Globus pallidus (tissue), 1 donor: ENCODE results near the gene BABAM2.

ENCODE experiments used
- DNase-seq: peaks from one replicate; pipeline ENCODE4 v3.0.0-alpha.2; 2015; ENCODE audit warnings: low spot score

BABAM2 gene

DNA sequence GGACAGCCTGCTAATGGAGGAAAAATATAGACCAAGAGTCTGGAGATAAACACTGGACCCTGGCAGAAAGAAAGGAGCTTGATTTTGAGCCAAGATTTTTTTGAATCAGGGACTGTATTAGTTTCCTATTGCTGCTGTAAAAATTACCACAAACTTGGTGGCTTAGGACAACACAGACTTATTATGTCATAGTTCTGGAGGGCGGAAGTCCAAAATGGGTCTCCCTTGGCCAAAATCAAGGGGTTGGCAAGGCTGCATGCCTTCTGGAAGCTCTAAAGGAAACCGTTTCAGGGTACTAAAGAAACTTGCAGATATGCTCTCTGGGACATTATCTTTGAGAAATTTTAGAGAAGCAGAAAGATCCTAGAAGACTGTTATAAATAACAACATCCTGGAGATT is 140.1 kb downstream of the BABAM2 start:
- no peak for DNase-seq

DNA sequence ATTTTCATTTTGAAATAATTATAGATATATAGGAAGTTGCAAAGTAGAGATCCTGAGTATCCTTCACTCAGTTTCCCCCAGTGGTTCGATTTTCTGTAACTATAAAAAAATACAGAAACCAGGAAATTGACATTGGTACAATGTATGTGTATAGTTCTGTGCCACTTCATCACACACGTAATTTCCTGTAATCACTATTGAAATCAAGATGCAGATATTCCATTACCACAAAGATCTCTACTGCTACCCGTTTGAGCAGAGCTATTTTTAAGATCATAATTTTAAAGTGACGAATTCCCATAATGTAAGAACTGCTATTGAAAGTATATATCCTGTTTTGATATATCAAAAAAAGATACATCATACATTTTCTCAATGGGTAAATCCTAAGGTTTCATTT is 142.3 kb downstream of the BABAM2 start:
- no peak for DNase-seq

- no peak for DNase-seq
Observed at GRCh38 chr2:28034696-28035095, 144.2 kb downstream of the BABAM2 start.

GRCh38 chr2:28035163-28035690 is 144.7 kb downstream of the BABAM2 start:
- no peak for DNase-seq

- no peak for DNase-seq
Observed at GRCh38 chr2:28035816-28036215, 145.3 kb downstream of the BABAM2 start.

GRCh38 chr2:28036307-28036706 is 145.8 kb downstream of the BABAM2 start:
- DNase-seq, result no peak

- DNase-seq, result no peak
Observed at GRCh38 chr2:28038722-28039121, 148.2 kb downstream of the BABAM2 start.

DNA sequence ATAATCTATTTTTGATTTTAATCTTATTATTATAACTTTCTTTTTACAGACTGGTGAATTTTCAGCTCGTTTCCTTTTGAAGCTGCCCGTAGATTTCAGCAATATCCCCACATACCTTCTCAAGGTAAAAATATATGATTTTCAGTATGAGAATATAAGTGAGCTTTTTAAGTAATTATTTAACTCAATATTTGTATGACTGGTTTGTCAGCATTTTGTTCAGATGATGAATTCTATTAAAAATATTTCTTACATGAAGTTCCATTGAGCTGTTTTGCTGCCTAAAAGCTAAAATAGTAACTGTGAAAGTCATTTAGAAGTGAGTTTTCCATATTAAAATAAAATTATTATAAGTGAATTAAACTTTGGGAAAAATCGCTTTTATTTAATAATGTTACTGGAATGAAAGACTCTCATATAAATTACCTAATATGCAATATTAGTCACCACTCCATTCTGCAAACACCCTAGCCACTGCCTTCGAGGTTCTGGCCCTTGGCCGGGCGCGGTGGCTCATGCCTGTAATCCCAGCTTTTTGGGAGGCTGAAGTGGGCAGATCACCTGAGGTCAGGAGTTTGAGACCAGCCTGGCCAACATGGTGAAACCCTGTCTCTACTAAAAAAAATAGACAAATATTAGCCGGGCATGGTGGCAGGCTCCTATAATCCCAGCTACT is 155.3 kb downstream of the BABAM2 start:
- DNase-seq, result no peak

- DNase-seq, result no peak
Observed at GRCh38 chr2:28046921-28047320, 156.4 kb downstream of the BABAM2 start.

DNA sequence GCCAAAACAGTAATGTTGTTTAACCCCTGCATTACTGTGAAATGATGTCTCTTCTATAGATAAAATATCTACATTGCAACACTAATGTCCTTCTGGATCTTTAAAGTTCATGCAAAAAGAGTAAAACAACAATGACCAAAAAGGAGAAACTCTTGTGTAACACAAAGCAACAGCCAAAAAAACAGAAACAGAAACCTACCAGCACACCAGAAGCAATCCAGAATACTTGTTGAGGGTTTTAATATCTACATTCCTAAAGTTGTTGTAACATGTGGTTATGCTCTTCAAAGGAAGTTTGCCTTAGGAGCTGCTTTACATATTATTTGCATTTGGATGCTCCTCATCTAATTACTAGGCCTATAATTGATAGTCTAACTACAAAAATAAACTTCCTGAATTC is 157.2 kb downstream of the BABAM2 start:
- DNase-seq, result no peak

GRCh38 chr2:28048341-28048740 is 157.8 kb downstream of the BABAM2 start:
- no peak for DNase-seq

- no peak for DNase-seq
Observed at GRCh38 chr2:28049416-28049815, 158.9 kb downstream of the BABAM2 start.

- DNase-seq, result no peak
Observed at GRCh38 chr2:28049899-28050298, 159.4 kb downstream of the BABAM2 start.

DNA sequence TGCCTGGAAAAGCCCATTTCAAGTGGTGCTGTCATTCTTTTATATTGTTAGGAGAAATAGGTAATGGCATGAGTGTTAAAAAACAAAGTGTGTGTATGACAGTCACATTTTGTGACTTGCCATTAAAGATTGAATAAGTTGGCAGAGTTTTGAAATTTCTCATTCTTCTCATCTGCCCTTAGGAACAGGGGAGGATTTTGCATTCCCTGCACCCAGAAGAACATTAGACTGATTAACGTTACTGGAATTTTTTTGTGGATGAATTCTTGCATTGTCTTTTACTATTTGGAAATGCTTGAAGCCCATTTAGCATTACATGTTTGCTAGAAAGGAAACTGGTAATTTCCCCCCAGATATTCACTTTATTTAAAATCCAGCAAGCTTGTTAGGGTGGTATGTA is 162.2 kb downstream of the BABAM2 start:
- no peak for DNase-seq

GRCh38 chr2:28053597-28053996 is 163.1 kb downstream of the BABAM2 start:
- DNase-seq, result no peak

DNA sequence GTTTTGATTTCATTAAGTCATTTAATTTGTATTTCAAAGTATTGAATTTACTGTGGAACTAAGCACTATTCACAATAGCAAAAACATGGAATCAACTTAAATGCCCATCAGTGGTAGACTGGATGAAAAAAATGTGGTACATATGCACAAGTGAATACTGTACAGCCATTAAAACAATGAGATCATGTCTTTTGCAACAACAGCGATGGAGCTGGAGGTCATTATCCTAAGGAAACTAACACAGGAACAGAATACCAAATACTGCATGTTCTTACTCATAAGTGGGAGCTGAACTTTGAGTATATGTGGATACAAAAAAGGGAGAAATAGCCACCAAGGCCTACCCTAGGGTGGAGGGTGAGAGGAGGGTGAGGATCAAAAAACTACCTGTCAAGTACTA is 164.4 kb downstream of the BABAM2 start:
- DNase-seq, result no peak

GRCh38 chr2:28055325-28055970 is 164.9 kb downstream of the BABAM2 start:
- DNase-seq, result no peak

- no peak for DNase-seq
Observed at GRCh38 chr2:28058791-28059190, 168.3 kb downstream of the BABAM2 start.

GRCh38 chr2:28062867-28063266 is 172.3 kb downstream of the BABAM2 start:
- no peak for DNase-seq

DNA sequence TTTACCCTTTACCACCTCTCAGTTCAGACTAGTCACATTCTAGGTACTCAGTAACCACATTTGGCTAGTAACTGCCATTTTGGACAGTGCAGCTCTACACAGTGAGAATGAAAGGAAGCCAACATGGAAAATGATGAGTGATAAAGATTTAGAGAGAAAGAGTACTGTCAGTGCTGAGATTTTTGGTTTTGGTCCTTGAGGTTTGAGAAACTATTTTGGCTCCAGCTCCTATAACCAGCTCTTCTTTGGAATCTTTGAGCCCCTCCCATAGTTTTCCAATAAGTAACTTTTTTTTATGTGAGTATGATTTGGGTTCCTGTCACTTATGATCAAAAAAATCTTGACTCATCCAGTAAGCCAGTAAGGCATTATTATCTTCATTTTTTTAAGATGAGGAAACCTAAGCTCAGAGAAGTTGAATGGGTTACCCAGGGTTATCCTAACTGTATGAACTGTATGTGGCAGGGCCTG is 173.0 kb downstream of the BABAM2 start:
- DNase-seq, result no peak

DNA sequence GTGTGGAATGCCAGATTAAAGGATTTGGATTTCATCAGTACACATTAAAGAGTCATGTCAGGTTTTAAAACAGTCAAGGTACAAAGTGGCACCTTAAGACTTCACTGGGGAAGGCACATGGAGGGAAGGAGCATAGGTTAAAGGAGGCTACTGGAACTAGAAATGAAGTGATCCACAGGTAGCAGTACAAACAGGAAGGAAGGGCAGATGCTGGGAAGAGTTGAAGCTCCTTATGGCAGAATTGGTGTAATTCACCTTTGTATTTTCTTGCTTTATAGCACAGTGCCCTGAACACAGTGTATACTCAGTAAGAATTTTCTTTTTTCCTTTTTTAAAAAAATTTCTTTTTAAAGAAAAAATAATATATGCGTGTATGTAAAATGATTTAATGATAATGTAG is 177.1 kb downstream of the BABAM2 start:
- no peak for DNase-seq

DNA sequence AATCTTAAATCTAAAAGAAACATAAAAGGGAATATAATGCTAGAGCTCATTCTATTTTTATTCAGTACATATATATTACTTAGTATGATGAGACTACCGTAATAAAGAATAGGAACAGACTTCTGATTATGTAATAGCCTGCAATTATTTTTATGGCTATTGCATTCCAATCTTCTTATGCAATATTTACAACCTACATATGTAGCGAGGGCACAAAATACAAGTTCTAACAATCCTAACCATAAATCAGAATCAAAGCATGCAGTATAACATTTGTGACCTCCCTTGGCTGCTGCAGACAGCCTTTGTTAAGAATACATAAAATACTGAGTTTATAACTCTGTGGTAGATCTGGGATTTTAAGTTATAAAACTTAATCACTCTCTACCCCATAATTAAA is 177.6 kb downstream of the BABAM2 start:
- no peak for DNase-seq

DNA sequence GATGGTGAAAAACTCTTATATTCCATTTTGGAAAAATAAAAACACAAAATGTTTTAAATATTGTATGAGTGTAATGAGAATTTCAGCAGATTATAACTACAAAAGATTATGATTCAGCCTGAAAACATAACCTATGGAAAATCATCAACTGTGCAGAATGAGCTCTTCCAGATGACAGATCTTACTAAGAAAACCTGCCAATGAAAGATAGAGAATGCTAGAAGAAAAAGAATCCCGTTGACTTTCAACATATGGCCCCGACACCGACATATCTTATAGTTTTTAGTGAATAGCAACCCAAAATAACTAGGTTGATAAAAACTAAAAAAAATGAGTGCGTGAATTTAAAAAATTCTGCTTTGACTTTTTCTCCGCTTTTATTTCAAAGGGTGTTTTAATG is 178.0 kb downstream of the BABAM2 start:
- no peak for DNase-seq

DNA sequence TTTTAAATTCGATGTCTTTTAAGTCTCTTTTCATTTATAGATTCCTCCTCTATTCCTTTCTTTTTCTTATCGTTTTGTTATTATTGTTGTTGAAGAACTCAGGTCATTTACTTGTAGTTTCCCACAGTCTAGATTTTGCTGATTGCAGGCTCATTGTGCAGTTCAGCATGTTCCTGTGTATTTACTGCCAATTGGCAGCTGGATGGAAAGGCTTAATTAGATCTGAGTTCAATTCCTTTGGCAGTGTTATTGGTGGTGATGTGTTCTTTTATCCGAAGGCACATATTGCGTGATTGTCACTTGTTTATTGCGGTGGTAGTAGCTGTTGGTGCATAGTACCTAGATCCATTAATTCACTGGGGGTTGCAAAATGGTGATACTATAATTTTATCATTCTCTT is 180.7 kb downstream of the BABAM2 start:
- no peak for DNase-seq
